GM12801 (cell line): ENCODE measurements around the gene CCDC13.

ENCODE experiments used
- TF ChIP-seq, protein P1 (sequence below): IDR thresholded peaks from one replicate; pipeline ENCODE4 v1.5.1; 2011; ENCODE audit warnings: control low read depth; ENCODE audit not compliant: insufficient read length; ENCODE audit errors: extremely low read depth

CCDC13 gene

DNA sequence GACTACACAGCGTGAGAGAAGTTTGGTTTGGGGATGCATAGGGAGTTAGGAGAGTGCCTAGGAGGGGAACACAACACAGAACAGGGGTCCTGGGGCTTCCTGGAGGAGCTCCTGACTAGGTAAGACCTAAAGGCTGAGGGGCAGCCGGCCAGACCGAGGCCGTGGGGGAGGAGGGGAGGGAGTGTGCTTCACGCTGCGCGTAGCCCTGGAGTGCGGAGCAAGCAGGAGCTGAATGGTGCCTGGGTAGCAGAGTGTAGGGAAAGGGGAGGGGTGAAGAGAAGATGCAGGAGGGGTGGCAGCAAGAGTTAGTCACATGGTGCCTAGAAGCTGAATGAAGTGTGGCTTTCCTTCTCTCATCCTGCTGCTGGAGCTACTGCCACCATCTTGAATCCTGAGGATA is 38.0 kb downstream of the CCDC13 start:
- TF ChIP-seq, protein P1, sequence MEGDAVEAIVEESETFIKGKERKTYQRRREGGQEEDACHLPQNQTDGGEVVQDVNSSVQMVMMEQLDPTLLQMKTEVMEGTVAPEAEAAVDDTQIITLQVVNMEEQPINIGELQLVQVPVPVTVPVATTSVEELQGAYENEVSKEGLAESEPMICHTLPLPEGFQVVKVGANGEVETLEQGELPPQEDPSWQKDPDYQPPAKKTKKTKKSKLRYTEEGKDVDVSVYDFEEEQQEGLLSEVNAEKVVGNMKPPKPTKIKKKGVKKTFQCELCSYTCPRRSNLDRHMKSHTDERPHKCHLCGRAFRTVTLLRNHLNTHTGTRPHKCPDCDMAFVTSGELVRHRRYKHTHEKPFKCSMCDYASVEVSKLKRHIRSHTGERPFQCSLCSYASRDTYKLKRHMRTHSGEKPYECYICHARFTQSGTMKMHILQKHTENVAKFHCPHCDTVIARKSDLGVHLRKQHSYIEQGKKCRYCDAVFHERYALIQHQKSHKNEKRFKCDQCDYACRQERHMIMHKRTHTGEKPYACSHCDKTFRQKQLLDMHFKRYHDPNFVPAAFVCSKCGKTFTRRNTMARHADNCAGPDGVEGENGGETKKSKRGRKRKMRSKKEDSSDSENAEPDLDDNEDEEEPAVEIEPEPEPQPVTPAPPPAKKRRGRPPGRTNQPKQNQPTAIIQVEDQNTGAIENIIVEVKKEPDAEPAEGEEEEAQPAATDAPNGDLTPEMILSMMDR: no peak

DNA sequence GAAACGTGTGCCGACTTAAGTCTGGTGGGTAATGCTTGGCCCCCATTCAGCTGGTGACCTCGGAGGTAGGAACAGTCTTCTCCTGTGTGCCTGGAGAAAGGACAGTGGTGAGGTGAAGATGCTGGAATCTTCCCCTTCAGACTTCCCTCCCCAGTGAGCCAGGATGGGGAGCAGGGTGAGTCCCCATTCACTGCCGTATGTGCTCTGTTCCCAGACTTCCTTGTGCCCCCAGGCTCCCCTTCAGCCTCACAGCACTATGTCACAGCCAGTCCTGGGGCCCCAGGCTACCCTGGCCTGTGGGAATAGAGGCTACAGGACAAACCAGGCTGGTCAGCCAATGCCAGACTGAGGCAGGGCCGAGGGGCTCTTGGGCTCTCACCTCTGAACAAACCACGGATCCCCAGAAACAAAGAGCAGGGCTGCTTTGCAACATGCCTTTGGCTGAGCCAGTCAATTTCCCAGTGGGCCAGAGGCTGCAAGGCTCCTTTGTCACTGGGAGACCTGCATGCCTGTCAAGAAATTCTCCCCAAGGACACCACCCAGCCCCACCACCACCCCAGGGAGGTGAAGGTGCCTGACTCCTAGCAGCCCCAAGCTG is 38.7 kb downstream of the CCDC13 start:
- TF ChIP-seq, protein P1: no peak

DNA sequence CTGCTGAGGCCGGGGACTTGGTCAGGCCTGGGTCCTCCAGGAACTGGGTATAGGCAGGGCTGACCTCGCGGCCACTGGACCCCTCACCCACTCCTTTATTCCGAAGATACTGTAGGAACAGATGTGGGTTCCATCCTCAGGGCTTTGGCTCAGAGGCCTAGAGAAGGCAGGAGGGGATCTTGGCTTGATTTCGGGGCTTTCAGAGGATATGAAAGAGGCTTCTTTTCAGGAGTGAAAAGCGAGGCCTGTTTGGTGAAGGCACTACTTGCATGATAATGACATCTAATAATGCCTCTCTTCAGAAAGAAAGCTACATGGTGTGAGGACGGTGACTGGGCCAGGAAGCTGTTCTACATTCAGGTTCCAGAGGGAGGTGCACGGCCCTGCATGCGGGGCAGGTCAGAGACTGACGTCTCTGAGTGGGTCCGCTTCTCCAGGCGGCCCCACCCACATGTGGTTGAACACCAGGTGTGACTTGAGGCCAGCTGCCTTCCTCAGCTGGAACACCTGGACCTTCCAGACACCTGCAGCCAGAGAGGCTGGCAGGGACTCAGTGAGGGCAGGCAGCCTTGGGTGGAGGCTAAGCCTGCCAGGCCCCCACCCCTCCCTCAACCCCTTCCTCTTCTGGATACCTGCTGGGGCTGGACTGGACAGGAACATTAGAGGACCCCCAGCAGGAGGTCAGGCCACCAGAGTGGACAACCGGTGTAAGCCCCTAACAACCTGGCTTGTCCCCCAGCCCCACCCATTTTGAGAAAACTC is 39.4 kb downstream of the CCDC13 start:
- TF ChIP-seq, protein P1: no peak

DNA sequence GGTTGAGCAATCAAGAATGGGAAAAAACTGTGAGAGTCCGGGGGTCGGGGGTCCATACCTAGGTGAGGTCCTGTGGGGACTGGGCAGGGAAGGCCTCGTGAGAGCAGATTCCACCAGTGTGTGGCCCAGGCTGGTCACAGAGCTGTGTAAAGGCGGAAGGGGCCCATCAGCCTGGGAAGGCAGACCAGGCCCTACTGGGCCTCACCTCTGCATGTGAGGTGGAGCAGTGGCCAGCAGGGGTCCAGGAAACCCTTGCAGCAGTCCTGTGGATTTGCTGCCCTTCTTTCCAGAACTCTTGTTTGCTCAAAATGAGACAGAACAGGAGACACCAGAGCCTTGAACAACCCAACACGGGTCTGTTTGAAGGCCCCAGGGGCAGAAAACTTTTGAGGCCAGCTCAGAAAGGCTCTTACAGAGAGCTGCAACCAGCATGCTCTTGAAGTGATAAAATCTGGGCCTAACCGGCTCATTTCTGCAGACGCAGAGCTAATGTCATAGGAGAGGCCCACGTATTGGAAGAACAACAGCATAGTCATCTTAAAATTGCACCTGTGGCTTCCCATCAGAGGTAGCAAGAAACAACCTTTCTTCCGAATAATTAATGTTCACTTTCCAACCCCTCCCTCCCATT is 40.1 kb downstream of the CCDC13 start:
- TF ChIP-seq, protein P1: no peak

DNA sequence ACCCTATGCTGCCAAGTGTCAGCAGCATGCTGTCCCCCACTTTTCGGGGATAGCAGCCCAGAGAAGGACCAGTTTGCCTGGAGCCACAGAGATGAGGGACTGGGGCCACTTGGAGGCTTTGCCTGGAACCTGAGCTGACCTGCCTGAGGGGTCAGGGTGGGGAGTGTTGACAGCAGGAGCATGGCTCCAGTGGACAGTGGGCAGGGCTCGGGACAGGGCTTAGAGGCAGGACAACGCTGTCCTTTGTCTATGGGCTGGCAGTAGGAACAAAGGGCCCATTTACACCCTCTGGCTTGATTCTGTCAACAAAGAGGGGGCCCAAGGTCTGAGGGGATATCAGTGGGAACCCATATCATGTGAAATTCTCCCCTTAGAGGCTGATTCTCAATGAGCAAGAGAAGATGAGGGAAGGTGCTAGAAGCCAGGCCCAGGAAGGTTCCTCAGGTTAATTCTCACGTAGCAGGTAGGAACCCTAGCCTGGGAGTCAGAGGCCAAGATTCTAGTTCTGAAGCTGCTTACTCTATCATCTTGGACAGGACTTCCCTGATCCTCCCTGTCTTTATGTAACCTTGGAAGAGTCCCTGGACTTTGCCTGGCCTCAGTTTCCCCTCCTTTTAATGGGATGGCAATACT is 40.7 kb downstream of the CCDC13 start:
- TF ChIP-seq, protein P1: no peak

DNA sequence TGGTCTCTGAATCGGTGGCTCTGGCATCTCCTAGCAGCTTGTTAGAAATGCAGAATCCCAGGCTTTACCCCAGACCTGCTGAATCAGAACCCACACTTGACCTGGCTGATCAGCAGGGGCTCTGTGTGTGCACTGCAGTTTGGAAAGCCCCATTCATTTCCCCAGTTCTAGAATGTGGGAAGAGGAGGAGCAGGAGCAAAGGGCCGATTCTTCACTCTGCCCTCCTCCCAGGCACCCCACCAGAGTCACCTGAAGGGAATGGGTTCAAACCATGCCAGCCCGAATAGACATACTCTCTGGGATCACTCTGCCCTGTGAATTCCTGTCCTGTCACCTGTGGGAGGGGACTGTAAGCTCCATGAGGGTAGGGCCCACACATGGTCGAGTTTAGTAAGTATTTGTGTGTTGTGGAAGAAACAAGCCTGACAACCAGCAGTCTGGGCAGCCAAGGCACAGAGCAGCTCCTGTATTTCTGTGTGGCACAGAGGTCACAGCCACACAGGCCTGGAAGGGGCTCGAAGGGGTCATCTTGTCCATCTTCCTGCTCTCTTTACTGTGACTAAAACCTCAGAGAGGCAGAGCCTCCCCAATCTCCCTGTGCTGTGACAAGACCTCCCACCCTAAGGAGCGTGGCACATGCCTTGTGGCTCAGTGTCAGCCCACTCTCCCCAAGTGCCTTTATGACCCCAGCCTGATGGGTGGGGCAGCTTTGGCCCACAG is 41.4 kb downstream of the CCDC13 start:
- TF ChIP-seq, protein P1: no peak

DNA sequence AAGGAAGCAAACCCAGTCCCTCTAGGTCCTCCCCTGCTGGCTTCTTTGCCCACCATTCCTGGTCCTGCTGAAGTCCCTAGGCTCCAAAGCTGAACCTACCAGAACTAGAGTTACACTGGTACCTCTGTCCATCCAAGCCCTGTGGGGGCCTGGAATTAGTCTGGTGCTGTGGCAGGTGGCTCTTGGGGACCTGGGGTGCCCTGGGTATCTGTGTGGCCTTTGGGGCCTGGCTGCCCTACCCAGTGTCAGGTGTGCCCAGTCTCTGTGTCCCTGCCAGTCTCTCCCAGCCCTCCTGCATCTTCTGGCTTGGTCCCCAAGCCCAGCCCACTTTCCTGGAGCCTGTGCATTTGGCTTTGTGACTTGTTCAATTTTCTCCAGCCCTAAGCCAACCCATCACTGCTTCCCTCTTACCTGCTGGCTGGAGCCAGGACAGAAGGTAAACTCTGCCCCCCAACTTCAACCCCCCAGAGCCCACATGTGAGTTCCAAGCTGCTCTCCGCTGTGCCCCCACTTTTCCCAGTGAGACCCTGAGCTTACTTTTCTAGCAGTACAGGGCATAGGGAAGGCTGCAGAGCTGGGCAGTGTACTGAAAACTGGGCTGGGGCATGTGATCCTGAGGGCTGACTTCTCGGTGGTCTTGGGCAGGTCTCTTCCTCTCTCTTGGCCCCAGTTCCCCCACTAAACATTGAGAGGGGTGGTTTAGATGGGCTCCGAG is 42.2 kb downstream of the CCDC13 start:
- TF ChIP-seq, protein P1: no peak
